Measurements from ENCODE around the gene SIRPB2. TPM values are rescaled to one million over a fixed set of nuclear protein-coding genes. Genes with fewer than 3 reads are reported as not detected.

SIRPB2 gene
- total RNA-seq, 1 experiment from 2014 or later = not detected

- no CpG with 5 or more reads among the region's 8 CpGs for WGBS (ENCODE audit: extremely low coverage, insufficient read length, low lambda C conversion rate)
- H3K14ac ChIP-seq (ENCODE audit: insufficient read depth, low read length) = no peak overlapping the region
- H3K18ac ChIP-seq (ENCODE audit: insufficient read length, low read depth, low read length) = no peak overlapping the region
- Mint-ChIP-seq H3K9me3 (peaks cover 28 to 30% of the 10 kb centered on the region in 2 experiments), H3K4me3 (no peak overlapping the region), H3K36me3 (ENCODE audit: insufficient read depth in 1 of 3, low read depth in 3 of 3) (peaks cover 19 to 34% (median 21%) of the 10 kb centered on the region in 3 experiments), H3K27ac (no peak overlapping the region), H3K27me3 (ENCODE audit: low read depth) (no peaks in the 10 kb centered on the region; the same call in 1 of the 2 replicates), H3K4me1 (peaks cover 17 to 37% of the 10 kb centered on the region in 2 experiments)
- no peak overlapping the region for H2AK5ac ChIP-seq (ENCODE audit: insufficient read length, low read length)
- no peak overlapping the region for H4K8ac ChIP-seq (replicated peaks; ENCODE audit: insufficient read length, low read depth, low read length)
- H2AFZ ChIP-seq (ENCODE audit: low read length) = no peak overlapping the region
- TF ChIP-seq, protein P1, sequence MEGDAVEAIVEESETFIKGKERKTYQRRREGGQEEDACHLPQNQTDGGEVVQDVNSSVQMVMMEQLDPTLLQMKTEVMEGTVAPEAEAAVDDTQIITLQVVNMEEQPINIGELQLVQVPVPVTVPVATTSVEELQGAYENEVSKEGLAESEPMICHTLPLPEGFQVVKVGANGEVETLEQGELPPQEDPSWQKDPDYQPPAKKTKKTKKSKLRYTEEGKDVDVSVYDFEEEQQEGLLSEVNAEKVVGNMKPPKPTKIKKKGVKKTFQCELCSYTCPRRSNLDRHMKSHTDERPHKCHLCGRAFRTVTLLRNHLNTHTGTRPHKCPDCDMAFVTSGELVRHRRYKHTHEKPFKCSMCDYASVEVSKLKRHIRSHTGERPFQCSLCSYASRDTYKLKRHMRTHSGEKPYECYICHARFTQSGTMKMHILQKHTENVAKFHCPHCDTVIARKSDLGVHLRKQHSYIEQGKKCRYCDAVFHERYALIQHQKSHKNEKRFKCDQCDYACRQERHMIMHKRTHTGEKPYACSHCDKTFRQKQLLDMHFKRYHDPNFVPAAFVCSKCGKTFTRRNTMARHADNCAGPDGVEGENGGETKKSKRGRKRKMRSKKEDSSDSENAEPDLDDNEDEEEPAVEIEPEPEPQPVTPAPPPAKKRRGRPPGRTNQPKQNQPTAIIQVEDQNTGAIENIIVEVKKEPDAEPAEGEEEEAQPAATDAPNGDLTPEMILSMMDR (conservative IDR thresholded peaks at IDR 0.05) = no peak
- H2BK120ac ChIP-seq (ENCODE audit: low read depth, low read length, poor library complexity, severe bottlenecking) = no peak overlapping the region
- H3K79me1 ChIP-seq (ENCODE audit: insufficient read depth, low read depth, low read length, poor library complexity, severe bottlenecking) = no peaks in the 10 kb centered on the region
- H3K79me2 ChIP-seq (ENCODE audit: insufficient read depth, low read length) = no peaks in the 10 kb centered on the region
- no peaks in the 10 kb centered on the region for H3K4me1 ChIP-seq (ENCODE audit: insufficient read depth, low read length)
- no peak overlapping the region for H2BK12ac ChIP-seq (ENCODE audit: insufficient read length, low read depth, low read length)
- no peak overlapping the region for H3T11ph ChIP-seq (ENCODE audit: low read length)
- no peak overlapping the region for H3K56ac ChIP-seq (ENCODE audit: insufficient read length, low read depth, low read length)
- H3K23ac ChIP-seq (ENCODE audit: insufficient read length, low read depth, low read length) = no peak overlapping the region
- no peak overlapping the region for H2BK5ac ChIP-seq (ENCODE audit: insufficient read length, low read length)
- no peak overlapping the region for H2BK20ac ChIP-seq (ENCODE audit: low read depth, low read length, poor library complexity, severe bottlenecking)
- peaks cover 11% of the 10 kb centered on the region for H3K9me3 ChIP-seq (ENCODE audit: control insufficient read depth, low read depth, low read length)
- no peak for DNase-seq
- H3K9ac ChIP-seq (ENCODE audit: extremely low read depth, insufficient read length, low read length) = no peak overlapping the region
- no peak overlapping the region for H4K91ac ChIP-seq (ENCODE audit: insufficient read length, low read depth, low read length)
- no peak overlapping the region for H4K5ac ChIP-seq (ENCODE audit: insufficient read length, low read depth, low read length)
- no peaks in the 10 kb centered on the region for H4K20me1 ChIP-seq (ENCODE audit: control insufficient read depth, insufficient read depth, insufficient read length)
- H3K27ac ChIP-seq (ENCODE audit: insufficient read length, low read depth, low read length) = no peak overlapping the region
- H3K23me2 ChIP-seq (ENCODE audit: insufficient read length, low read depth, low read length, poor library complexity, severe bottlenecking) = no peaks in the 10 kb centered on the region
- H3K4ac ChIP-seq (ENCODE audit: low read depth, low read length) = no peak overlapping the region
- no peaks in the 10 kb centered on the region for H3K27me3 ChIP-seq (ENCODE audit: insufficient read depth, low read length)
- H3K4me2 ChIP-seq (ENCODE audit: insufficient read depth, insufficient read length, low read length) = no peak overlapping the region
- H2BK15ac ChIP-seq (ENCODE audit: low read depth, low read length) = no peak overlapping the region
These were observed 55.0 kb downstream of the SIRPB2 start for GRCh38 chr20:1436263-1436662.
